Left ventricle myocardium superior (tissue), 1 donor: ENCODE results near the gene ODAD2. TPM values are rescaled to one million over a fixed set of nuclear protein-coding genes. Genes with fewer than 3 reads are reported as not detected.

Source experiments
- ATAC-seq: fragments of 200-7000 bp; cut with Tn5 transposase; one replicate; pipeline ENCODE4 v1.9.1; 2020; ENCODE audit warnings: mild to moderate bottlenecking, moderate library complexity
- DNase-seq: peaks from one replicate; pipeline ENCODE4 v3.0.0-alpha.2; 2020
- intact Hi-C: fragments of 100-400 bp; cut with micrococcal nuclease; formaldehyde crosslinking; loops from one replicate; pipeline ENCODE4 v1.11.0; 2022
- total RNA-seq: library from RNA; stranded (reverse); fragmentation: NEBNext Ultra II Directional; extraction: Animal tissue kit (Norgen Biotek cat#: 25700); gene quantifications from one replicate; pipeline ENCODE4 v1.2.1, GENCODE V29; 2021
- donor health status: DM: no; HTN: yes; CAD: no; lungs with severe emphysema.

Gene ODAD2
- total RNA-seq, 1 donor from 2014 or later, result 0.42 TPM

DNA sequence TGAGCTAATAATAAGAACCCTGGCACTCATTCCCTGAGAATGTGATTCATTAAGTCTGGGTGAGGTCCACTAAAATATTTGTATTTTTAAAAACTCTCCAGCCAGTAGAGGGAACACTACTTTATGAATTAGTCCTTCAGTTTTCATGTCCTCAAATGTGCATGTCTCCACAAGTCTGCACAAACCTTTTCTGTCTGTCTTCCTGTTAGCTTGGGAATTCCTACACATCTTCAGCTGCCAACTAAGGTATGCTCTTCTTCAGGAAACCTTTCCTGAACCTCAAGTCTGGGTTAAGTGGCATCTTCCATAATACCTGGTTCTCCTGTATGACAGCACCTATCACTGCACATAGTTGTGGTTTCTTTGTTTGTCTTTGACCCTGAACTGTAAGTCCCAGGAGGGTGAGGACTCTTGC is 133.7 kb downstream of the ODAD2 start:
- intact Hi-C loops, result no loop called here
- no peak for ATAC-seq
- no peak for DNase-seq

DNA sequence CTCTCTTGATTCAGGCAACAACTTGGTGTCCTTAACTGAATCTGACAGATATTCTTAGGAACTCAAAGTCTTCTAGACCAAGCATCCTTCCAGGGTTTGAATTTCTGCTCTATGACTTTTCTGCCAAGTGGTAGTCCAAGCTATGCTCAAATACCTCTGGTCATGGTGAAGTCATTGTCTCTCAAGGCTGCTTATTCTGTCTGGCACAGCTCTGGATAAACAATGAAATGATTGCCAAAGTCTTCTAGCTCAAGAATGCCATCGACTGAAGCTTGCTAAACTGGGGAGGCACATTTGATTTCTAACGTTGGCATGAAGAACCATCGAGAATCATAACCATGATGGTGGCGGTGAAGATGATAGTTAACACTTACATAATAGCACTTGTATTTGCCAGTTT is 137.1 kb downstream of the ODAD2 start:
- ATAC-seq (no peak), DNase-seq (no peak)
- intact Hi-C loops, result no loop called here

DNA sequence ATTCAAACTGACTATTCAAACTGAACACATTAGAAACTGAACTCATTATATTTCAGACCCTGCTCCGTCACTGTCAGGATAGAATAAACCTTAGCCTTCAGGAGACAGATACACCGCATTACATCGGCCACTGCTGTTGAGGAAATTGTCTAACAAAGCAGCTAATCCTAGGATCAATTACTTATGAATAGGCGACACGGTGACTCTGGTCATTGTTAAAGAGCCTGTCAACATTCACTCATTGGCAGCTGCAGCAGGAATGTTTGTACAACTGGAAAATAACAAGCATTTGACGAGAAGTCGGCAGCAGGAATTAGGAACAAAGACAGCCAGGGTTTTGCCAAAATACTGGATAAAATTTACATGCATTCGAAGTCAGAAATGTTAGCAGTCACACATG is 141.3 kb downstream of the ODAD2 start:
- DNase-seq (no peak), ATAC-seq (no peak)
- intact Hi-C loops, result no loop called here

- peak; percentile 60 for ATAC-seq
- intact Hi-C loops, result no loop called here
- no peak for DNase-seq
Observed at GRCh38 chr10:27844223-27844622, 154.7 kb downstream of the ODAD2 start.

- ATAC-seq, result no peak
- intact Hi-C loops, result no loop called here
Observed at GRCh38 chr10:27838901-27839300, 160.0 kb downstream of the ODAD2 start.

DNA sequence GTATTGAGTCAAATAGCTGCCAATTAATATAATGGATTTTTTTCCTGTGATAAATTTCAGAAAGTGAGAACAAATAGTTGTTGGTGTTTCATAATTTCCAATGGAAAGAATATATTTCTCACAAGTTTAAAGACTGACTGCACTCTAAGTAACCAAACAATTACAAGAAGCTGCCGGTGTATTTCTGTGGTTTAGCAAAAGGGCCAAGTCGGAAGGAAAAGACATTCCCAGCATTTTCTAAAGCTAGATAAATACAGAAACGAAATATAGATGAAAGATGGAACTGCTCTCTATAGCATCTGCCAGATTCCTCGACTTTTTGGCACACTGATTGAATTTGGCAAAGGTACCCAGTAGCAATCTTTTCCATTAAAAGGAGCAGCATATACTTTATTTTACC is 160.5 kb downstream of the ODAD2 start:
- ATAC-seq (no peak), DNase-seq (no peak)
- intact Hi-C loops, result no loop called here

More at GRCh38 chr10:27838901-27839300, 160.0 kb downstream of the ODAD2 start:
- no peak for DNase-seq

DNA sequence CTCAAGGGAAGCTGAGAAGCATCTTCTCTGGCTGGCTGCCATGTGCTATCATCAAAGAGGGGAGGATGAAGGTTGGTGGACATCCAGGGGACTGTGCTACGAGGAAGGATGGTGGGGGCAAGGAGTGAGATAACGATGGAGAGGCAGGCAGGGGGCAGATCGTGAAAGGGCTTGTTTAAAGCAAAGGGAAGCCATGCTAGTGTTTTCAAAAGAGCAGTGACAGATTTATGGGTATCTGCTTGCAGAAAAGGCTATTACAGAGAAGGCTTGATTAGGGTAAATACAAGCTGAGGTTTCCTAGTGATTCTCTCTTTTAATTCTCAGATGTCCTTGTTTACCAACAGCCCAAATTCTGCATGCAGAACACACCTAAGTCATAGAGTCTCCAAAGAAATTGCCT is 164.4 kb downstream of the ODAD2 start:
- DNase-seq, result no peak

DNA sequence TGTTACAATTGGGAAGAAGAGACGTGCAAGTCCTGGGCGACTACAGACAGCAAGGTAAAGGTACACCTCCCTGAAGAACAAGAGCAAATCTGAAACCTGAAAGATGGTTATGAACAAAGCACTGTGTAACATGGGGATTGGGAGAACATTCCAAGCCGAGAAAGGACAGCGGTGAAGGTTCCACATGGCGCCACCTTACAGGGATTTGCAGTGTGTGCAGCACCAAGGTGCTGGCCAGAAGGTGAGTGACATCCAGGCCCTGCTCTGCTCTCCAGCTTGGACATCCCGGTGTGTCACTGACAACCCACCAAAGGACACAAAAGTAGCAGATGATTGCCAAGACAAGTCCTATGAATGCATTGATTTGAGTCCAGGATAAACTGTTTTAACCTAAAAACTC is 165.1 kb downstream of the ODAD2 start:
- no peak for ATAC-seq
- DNase-seq, result no peak
- intact Hi-C loops, result no loop called here

More for the DNA sequence above, 164.4 kb downstream of the ODAD2 start:
- ATAC-seq, result no peak
- intact Hi-C loops, result no loop called here

DNA sequence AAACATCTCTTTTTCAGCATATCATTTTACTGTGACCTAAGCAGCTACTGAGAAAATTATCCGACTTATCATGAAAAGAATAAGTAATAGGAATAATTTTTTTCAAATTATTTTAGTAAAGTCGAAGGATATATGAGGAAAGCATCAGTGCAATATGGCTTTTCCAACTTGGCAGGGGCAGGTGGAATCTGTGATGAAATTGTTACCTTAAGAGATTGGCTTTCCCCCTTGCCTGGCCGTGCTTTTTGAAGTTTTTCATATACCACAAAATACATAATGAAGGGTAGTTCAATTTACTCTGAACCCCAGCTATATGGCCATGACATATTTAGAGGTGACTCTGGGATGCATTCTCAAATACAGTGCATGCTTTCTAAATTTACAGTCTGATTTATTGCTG is 166.1 kb downstream of the ODAD2 start:
- no peak for DNase-seq
- intact Hi-C loops, result no loop called here
- peak; percentile 43 for ATAC-seq

GRCh38 chr10:27826369-27826768 is 172.5 kb downstream of the ODAD2 start:
- DNase-seq (no peak), ATAC-seq (no peak)
- intact Hi-C loops, result no loop called here

DNA sequence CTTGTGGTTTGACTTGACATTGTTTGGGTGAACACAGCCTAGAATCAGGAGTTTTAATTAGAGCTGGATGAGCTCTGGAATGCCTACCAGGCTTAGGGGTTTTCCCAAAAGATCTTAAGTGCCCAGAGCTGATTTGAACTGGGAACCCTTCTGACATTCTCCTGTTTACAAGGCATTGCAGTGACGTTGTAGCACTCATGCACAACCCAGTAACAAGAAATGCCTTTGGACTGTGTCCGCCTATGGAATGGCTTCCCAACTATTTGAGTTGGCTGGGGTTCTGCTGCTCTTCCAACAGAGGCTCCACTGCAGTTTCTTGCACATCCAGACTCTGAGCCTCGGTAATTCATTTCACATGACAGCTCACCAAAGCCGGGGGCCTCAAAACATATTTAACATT is 176.6 kb downstream of the ODAD2 start:
- DNase-seq (no peak), ATAC-seq (no peak)
- intact Hi-C loops, result no loop called here

GRCh38 chr10:27820637-27821036 is 178.2 kb downstream of the ODAD2 start:
- no peak for DNase-seq
- peak; percentile 18 for ATAC-seq
- intact Hi-C loops, result no loop called here

- peak; percentile 97 for ATAC-seq
- peak; percentile 76 for DNase-seq
- intact Hi-C loops, result no loop called here
Observed at GRCh38 chr10:27819781-27820531, 178.9 kb downstream of the ODAD2 start.

GRCh38 chr10:27816320-27816719 is 182.6 kb downstream of the ODAD2 start:
- ATAC-seq, result no peak
- DNase-seq, result no peak
- intact Hi-C loops, result no loop called here

DNA sequence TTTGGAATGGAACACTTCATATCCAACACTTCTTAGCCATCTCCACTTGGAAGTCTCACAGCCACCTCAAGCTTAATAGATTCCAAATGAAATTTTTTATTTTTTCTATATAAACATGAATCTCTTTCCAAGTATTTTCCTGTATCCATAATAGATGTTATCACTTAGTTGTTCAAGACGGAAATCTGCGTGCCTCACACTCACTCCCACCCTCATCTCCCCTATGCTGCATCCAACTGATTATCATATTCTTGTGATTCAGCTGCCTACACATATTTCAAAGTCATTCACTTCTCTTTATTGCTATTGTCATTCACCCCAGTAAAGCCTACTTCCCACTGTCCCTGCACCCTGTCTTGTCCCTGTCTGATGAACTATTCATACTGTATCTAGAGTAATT is 183.0 kb downstream of the ODAD2 start:
- no peak for DNase-seq
- no peak for ATAC-seq
- intact Hi-C loops, result no loop called here

- no peak for DNase-seq
- ATAC-seq, result no peak
- intact Hi-C loops, result no loop called here
Observed at GRCh38 chr10:27815261-27815660, 183.6 kb downstream of the ODAD2 start.

DNA sequence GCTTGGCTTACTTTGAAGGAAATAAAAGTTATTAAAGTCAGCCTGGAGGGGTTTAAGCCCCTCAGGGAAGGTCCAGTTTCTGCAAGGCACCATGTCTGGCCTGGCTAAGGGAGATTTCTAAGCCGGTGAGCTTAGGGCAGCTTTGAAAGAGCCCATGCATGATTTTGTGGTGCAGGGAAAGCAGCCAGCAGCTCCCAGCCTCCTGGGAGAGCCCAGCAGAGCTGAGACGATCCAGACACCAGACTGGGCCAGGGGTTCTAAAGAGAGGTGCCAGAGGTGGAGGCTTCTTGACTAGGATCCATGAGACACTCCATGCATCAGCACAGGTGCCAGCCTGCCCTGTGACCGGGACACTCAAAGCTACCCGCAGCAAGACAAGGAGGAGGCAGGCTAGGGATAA is 193.7 kb downstream of the ODAD2 start:
- ATAC-seq (no peak), DNase-seq (no peak)
- intact Hi-C loops, result no loop called here

DNA sequence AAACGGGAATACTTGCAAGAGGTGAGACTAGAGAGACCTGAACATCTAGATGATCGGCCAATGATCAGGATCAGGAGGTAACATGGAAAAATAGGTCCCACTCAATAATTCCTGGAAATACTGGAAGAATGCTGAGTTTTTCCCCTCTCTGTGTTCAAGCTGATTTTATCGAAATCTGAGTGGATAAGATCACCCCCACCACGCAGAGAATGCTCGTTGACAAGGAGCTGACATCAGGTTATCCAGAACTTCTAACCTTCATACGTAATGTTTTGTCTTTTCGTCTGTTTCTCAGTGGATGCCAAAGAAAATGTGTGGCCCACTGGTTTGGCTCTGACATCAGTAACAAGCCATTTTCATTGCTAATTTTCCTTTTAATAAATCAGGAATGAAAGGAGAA is 194.7 kb downstream of the ODAD2 start:
- intact Hi-C loops, result no loop called here
- ATAC-seq (no peak), DNase-seq (no peak)

DNA sequence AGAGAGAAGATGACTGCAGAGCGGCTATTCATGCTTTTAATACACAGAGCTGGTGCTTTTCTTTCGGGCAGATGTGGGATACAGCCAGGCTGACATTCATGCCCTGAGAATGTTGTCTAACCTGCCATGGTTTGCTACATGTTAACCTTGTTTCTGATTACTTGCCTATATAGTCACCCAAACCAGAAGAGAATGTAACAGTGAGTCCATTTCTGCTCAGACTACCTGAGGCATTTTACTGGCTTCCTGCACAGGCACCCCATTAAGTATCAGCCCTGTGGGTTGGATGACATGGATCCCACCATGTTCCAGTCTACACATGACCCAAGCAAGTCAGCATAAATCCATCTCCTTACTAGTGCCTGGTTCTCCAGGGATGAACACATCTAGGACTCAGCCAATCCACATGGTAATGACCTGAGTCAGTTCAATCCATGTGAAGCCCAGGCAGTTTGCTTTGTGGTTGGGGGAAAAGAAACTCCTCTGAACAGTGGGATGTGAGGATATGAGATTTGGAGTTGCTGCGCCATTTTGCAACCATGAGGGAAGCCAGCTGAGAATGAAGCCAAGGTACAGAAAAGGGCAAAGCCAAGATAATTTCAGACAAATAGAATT is 197.6 kb downstream of the ODAD2 start:
- DNase-seq (no peak), ATAC-seq (no peak)
- intact Hi-C loops, result no loop called here

DNA sequence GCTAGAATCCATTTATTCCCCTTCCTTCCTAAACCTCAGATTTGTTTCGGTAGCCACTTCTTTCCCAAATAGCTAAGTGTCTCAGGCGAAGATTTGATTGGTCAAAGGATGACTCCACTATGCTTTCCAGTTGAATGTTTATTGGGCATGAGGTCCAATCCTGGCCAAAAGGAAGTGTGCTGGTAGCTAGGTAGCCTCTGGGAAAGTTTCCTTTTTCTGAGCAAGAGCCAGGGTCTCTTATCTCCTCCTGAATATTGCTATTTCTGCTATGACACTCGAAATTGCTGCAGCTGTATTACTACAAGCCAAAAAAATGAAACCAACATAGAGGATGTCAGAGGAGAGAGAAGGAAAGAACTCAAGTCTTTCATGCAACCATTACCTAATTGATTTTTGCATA is 199.8 kb downstream of the ODAD2 start:
- DNase-seq (no peak), ATAC-seq (no peak)
- intact Hi-C loops, result no loop called here

DNA sequence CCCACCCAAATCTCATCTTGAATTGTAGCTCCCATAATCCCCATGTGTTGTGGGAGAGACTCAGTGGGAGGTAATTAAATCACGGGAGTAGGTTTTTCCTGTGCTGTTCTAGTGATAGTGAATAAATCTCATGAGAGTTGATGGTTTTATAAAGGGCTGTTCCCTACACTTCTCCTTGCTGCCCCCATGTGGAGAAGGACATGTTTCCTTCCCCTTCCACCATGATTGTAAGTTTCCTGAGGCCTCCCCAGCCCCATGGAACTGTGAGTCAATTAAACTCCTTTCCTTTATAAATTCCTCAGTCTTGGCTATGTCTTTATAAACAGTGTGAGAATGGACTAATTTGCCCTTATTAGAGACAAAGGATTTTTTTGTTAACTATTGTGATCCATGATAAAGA is 204.7 kb downstream of the ODAD2 start:
- ATAC-seq, result no peak
- DNase-seq, result no peak
- intact Hi-C loops, result no loop called here
